ENCODE measurements around the gene KAZN.

The KAZN gene

DNA sequence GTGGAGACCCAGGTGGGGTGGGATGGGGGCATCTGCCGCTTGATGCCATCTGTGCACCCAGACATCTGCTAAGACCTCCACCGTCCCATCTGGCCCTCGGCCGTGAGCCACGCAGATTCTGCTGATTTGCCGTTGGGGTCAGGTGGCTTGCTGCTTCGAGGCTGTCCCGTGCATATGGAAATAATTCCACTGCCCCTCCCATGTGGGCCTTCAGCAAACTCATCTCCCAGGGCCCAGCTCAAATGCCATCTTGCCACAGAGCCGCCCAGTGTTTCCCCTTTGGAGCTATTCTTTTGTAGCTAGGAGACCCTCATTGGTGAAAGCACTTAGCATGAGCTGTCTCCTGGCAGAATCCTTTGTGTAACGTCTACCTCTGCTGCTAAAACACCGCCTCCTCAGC lies 99.8 kb downstream of the KAZN start (continued):
- TF ChIP-seq, protein P1, sequence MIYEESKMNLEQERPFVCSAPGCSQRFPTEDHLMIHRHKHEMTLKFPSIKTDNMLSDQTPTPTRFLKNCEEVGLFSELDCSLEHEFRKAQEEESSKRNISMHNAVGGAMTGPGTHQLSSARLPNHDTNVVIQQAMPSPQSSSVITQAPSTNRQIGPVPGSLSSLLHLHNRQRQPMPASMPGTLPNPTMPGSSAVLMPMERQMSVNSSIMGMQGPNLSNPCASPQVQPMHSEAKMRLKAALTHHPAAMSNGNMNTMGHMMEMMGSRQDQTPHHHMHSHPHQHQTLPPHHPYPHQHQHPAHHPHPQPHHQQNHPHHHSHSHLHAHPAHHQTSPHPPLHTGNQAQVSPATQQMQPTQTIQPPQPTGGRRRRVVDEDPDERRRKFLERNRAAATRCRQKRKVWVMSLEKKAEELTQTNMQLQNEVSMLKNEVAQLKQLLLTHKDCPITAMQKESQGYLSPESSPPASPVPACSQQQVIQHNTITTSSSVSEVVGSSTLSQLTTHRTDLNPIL (CRISPR knock-in tag; IDR thresholded peaks at IDR 0.05; ENCODE audit: low read depth): no peak
- no peak for TF ChIP-seq ZC3H10 (CRISPR knock-in tag; IDR thresholded peaks at IDR 0.05)

DNA sequence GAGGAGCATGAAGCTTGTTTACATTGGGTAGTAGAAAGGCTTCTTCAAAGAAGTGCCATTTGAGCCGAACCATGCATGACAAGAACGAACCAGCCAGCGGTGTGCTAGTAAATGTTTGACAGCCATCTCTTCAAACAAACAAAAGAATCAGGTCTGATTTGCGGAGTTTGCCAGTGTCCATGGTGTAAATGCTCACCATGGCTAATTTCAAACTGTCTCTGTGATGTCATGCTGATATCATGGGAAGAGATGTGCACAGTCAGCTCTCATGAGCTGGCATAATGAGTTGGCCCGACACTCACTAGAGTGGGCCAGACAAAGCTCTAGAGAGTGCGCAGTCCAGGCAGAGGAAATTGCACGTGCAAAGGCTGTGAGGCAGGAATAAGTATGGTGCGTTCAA lies 101.1 kb downstream of the KAZN start:
- no peak for ATAC-seq
- TF ChIP-seq ARNTL (CRISPR knock-in tag; IDR thresholded peaks at IDR 0.05; ENCODE audit: borderline replicate concordance, low read depth): no peak
- no peak for TF ChIP-seq TOX (CRISPR knock-in tag; IDR thresholded peaks at IDR 0.05; ENCODE audit: borderline replicate concordance)
- TF ChIP-seq, protein P2, sequence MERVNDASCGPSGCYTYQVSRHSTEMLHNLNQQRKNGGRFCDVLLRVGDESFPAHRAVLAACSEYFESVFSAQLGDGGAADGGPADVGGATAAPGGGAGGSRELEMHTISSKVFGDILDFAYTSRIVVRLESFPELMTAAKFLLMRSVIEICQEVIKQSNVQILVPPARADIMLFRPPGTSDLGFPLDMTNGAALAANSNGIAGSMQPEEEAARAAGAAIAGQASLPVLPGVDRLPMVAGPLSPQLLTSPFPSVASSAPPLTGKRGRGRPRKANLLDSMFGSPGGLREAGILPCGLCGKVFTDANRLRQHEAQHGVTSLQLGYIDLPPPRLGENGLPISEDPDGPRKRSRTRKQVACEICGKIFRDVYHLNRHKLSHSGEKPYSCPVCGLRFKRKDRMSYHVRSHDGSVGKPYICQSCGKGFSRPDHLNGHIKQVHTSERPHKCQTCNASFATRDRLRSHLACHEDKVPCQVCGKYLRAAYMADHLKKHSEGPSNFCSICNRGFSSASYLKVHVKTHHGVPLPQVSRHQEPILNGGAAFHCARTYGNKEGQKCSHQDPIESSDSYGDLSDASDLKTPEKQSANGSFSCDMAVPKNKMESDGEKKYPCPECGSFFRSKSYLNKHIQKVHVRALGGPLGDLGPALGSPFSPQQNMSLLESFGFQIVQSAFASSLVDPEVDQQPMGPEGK (CRISPR knock-in tag; IDR thresholded peaks at IDR 0.05; ENCODE audit: borderline replicate concordance): no peak
- TF ChIP-seq, protein P3, sequence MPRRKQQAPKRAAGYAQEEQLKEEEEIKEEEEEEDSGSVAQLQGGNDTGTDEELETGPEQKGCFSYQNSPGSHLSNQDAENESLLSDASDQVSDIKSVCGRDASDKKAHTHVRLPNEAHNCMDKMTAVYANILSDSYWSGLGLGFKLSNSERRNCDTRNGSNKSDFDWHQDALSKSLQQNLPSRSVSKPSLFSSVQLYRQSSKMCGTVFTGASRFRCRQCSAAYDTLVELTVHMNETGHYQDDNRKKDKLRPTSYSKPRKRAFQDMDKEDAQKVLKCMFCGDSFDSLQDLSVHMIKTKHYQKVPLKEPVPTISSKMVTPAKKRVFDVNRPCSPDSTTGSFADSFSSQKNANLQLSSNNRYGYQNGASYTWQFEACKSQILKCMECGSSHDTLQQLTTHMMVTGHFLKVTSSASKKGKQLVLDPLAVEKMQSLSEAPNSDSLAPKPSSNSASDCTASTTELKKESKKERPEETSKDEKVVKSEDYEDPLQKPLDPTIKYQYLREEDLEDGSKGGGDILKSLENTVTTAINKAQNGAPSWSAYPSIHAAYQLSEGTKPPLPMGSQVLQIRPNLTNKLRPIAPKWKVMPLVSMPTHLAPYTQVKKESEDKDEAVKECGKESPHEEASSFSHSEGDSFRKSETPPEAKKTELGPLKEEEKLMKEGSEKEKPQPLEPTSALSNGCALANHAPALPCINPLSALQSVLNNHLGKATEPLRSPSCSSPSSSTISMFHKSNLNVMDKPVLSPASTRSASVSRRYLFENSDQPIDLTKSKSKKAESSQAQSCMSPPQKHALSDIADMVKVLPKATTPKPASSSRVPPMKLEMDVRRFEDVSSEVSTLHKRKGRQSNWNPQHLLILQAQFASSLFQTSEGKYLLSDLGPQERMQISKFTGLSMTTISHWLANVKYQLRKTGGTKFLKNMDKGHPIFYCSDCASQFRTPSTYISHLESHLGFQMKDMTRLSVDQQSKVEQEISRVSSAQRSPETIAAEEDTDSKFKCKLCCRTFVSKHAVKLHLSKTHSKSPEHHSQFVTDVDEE (CRISPR knock-in tag; IDR thresholded peaks at IDR 0.05): no peak
- no peak for TF ChIP-seq ZNF8 (CRISPR knock-in tag; IDR thresholded peaks at IDR 0.05)
- no peak for TF ChIP-seq GLIS3 (CRISPR knock-in tag; IDR thresholded peaks at IDR 0.05)
- no peak for TF ChIP-seq ZC3H10 (CRISPR knock-in tag; IDR thresholded peaks at IDR 0.05)
- TF ChIP-seq RARB (CRISPR knock-in tag; IDR thresholded peaks at IDR 0.05): no peak
- no peak for TF ChIP-seq OSR1 (CRISPR knock-in tag; IDR thresholded peaks at IDR 0.05)
- no peak for TF ChIP-seq SNAI2 (CRISPR knock-in tag; IDR thresholded peaks at IDR 0.05)
- no peak for TF ChIP-seq CSDC2 (CRISPR knock-in tag; IDR thresholded peaks at IDR 0.05)
- TF ChIP-seq, protein P4, sequence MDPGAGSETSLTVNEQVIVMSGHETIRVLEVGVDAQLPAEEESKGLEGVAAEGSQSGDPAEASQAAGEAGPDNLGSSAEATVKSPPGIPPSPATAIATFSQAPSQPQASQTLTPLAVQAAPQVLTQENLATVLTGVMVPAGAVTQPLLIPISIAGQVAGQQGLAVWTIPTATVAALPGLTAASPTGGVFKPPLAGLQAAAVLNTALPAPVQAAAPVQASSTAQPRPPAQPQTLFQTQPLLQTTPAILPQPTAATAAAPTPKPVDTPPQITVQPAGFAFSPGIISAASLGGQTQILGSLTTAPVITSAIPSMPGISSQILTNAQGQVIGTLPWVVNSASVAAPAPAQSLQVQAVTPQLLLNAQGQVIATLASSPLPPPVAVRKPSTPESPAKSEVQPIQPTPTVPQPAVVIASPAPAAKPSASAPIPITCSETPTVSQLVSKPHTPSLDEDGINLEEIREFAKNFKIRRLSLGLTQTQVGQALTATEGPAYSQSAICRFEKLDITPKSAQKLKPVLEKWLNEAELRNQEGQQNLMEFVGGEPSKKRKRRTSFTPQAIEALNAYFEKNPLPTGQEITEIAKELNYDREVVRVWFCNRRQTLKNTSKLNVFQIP (CRISPR knock-in tag; IDR thresholded peaks at IDR 0.05; ENCODE audit: borderline replicate concordance, low read depth): no peak
- no peak for TF ChIP-seq ZFP3 (CRISPR knock-in tag; IDR thresholded peaks at IDR 0.05)
- TF ChIP-seq, protein P5, sequence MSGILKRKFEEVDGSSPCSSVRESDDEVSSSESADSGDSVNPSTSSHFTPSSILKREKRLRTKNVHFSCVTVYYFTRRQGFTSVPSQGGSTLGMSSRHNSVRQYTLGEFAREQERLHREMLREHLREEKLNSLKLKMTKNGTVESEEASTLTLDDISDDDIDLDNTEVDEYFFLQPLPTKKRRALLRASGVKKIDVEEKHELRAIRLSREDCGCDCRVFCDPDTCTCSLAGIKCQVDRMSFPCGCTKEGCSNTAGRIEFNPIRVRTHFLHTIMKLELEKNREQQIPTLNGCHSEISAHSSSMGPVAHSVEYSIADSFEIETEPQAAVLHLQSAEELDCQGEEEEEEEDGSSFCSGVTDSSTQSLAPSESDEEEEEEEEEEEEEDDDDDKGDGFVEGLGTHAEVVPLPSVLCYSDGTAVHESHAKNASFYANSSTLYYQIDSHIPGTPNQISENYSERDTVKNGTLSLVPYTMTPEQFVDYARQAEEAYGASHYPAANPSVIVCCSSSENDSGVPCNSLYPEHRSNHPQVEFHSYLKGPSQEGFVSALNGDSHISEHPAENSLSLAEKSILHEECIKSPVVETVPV (CRISPR knock-in tag; IDR thresholded peaks at IDR 0.05): no peak
- TF ChIP-seq BACH2 (CRISPR knock-in tag; IDR thresholded peaks at IDR 0.05; ENCODE audit: borderline replicate concordance): no peak
- TF ChIP-seq, protein P1 (CRISPR knock-in tag; IDR thresholded peaks at IDR 0.05; ENCODE audit: low read depth): no peak
- no peak for TF ChIP-seq ZFP30 (CRISPR knock-in tag; IDR thresholded peaks at IDR 0.05)
- TF ChIP-seq PPARA (CRISPR knock-in tag; IDR thresholded peaks at IDR 0.05; ENCODE audit: borderline replicate concordance): no peak
- no peak for TF ChIP-seq ZNF70 (CRISPR knock-in tag; IDR thresholded peaks at IDR 0.05)
- TF ChIP-seq ESRRG (CRISPR knock-in tag; IDR thresholded peaks at IDR 0.05): no peak

DNA sequence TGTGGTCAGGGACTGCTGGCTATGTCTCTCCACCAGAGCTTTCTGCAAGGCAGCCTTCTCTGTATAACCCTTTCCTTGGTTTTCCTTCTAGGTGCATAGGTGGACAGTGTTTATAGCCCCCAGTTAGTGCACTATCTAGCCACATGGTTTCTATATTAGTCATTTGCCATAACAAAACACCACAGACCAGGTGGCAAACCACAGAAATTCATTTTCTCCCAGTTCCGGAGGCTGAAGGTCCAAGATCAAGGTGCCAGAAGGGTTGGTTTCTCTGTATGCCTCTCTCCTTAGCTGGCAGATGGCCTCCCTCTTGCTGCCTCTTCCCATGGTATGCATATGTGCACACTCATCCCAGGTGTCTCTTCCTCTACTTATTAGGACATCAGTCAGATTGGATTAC lies 106.4 kb downstream of the KAZN start:
- no peak for ATAC-seq
- no peak for TF ChIP-seq ESRRG (CRISPR knock-in tag; IDR thresholded peaks at IDR 0.05)
- TF ChIP-seq, protein P5 (CRISPR knock-in tag; IDR thresholded peaks at IDR 0.05): no peak
- TF ChIP-seq PPARA (CRISPR knock-in tag; IDR thresholded peaks at IDR 0.05; ENCODE audit: borderline replicate concordance): no peak
- TF ChIP-seq, protein P1 (CRISPR knock-in tag; IDR thresholded peaks at IDR 0.05; ENCODE audit: low read depth): no peak
- no peak for TF ChIP-seq TOX (CRISPR knock-in tag; IDR thresholded peaks at IDR 0.05; ENCODE audit: borderline replicate concordance)
- TF ChIP-seq ZFP3 (CRISPR knock-in tag; IDR thresholded peaks at IDR 0.05): no peak
- TF ChIP-seq BACH2 (CRISPR knock-in tag; IDR thresholded peaks at IDR 0.05; ENCODE audit: borderline replicate concordance): no peak
- no peak for TF ChIP-seq CSDC2 (CRISPR knock-in tag; IDR thresholded peaks at IDR 0.05)
- no peak for TF ChIP-seq ZNF565 (CRISPR knock-in tag; conservative IDR thresholded peaks at IDR 0.05; ENCODE audit: low read depth)
- no peak for TF ChIP-seq ZC3H10 (CRISPR knock-in tag; IDR thresholded peaks at IDR 0.05)
- TF ChIP-seq GLIS3 (CRISPR knock-in tag; IDR thresholded peaks at IDR 0.05): no peak
- no peak for TF ChIP-seq ARNTL (CRISPR knock-in tag; IDR thresholded peaks at IDR 0.05; ENCODE audit: borderline replicate concordance, low read depth)
- TF ChIP-seq, protein P2 (CRISPR knock-in tag; IDR thresholded peaks at IDR 0.05; ENCODE audit: borderline replicate concordance): no peak
